Measurements from ENCODE around the gene LRFN2. TPM values are rescaled to one million over a fixed set of nuclear protein-coding genes. Genes with fewer than 3 reads are reported as not detected.

The LRFN2 gene
- total and polyA plus RNA-seq, 2 experiments from 2014 or later, result 0.29 to 2.5 TPM

- H3K27ac ChIP-seq (ENCODE audit: low read depth), result no peak overlapping the region
- no peak overlapping the region for H3K4me3 Mint-ChIP-seq
- H3K4me1 ChIP-seq (ENCODE audit: insufficient read depth), result no peaks in the 10 kb centered on the region
- H2AFZ ChIP-seq, result no peak overlapping the region
- no peak for ATAC-seq
- H3F3A ChIP-seq (replicated peaks; ENCODE audit: low read depth), result no peaks in the 10 kb centered on the region
- H3K9me3 Mint-ChIP-seq, result no peaks in the 10 kb centered on the region; the same call in 1 of the 3 replicates
- no peak overlapping the region for H3K4me3 ChIP-seq
- no peak for DNase-seq (ENCODE audit: low spot score)
- no peaks in the 10 kb centered on the region for H4K20me1 ChIP-seq (replicated peaks; ENCODE audit: insufficient read depth)
- H3K36me3 Mint-ChIP-seq (ENCODE audit: low read depth), result no peaks in the 10 kb centered on the region
- H3K4me2 ChIP-seq, result no peak overlapping the region
- no peaks in the 10 kb centered on the region; the same call in 2 of the 3 replicates for H3K4me1 Mint-ChIP-seq
- peaks cover 2% of the 10 kb centered on the region for H3K27me3 Mint-ChIP-seq (ENCODE audit: insufficient read depth, low read depth, poor library complexity)
- no peaks in the 10 kb centered on the region for H3K9me2 ChIP-seq (ENCODE audit: insufficient read depth)
- H3K27me3 ChIP-seq (ENCODE audit: insufficient read depth), result no peaks in the 10 kb centered on the region
- H3K79me2 ChIP-seq (replicated peaks; ENCODE audit: insufficient read depth), result no peaks in the 10 kb centered on the region
- H3K36me3 ChIP-seq (ENCODE audit: insufficient read depth), result no peaks in the 10 kb centered on the region
- TF ChIP-seq CREB1 (CRISPR knock-in tag; IDR thresholded peaks at IDR 0.05; ENCODE audit: low read depth), result no peak
- no peak for TF ChIP-seq STAT1 (IDR thresholded peaks at IDR 0.05; ENCODE audit: unreplicated experiment)
- TF ChIP-seq NANOG (IDR thresholded peaks at IDR 0.05; ENCODE audit: borderline replicate concordance), result no peak
- no peak for TF ChIP-seq JUNB (IDR thresholded peaks at IDR 0.05; ENCODE audit: unreplicated experiment)
- TF ChIP-seq ZNF462 (CRISPR knock-in tag; IDR thresholded peaks at IDR 0.05), result no peak
- no peak for TF ChIP-seq POLR2AphosphoS5 (IDR thresholded peaks at IDR 0.05; ENCODE audit: low read depth)
- TF ChIP-seq EZH2 (IDR thresholded peaks at IDR 0.05; ENCODE audit: low read depth, unreplicated experiment), result no peak
- no peak for TF ChIP-seq REST (IDR thresholded peaks at IDR 0.05; ENCODE audit: unreplicated experiment)
- TF ChIP-seq ZNF114 (CRISPR knock-in tag; IDR thresholded peaks at IDR 0.05), result no peak
- TF ChIP-seq CTCF (conservative IDR thresholded peaks at IDR 0.05; ENCODE audit: low read depth in 2 of 2), result no peak
- no peak for TF ChIP-seq EZH2phosphoT487 (IDR thresholded peaks at IDR 0.05; ENCODE audit: unreplicated experiment)
- TF ChIP-seq ETS1 (IDR thresholded peaks at IDR 0.05), result no peak
- TF ChIP-seq ZNF331 (CRISPR knock-in tag; IDR thresholded peaks at IDR 0.05; ENCODE audit: low read depth), result no peak
- H3K27ac Mint-ChIP-seq, result no peak overlapping the region
These were observed 196.1 kb downstream of the LRFN2 start for GRCh38 chr6:40391086-40391485.

Measured in GM23338 (cell line).